GM23338 (cell line): ENCODE results near the gene TNFRSF1A. TPM values are rescaled to one million over a fixed set of nuclear protein-coding genes. Genes with fewer than 3 reads are reported as not detected.

ENCODE experiments used
- ATAC-seq: fragments of 200-7000 bp; cut with Tn5 transposase; 3 replicates; pipeline ENCODE4 v1.9.1; 2020
- DNase-seq: peaks from one replicate; pipeline ENCODE4 v3.0.0-alpha.2; 2015; ENCODE audit warnings: low spot score
- H2AFZ ChIP-seq: fragments of 200-600 bp; sonication (generic); 2 replicates; pipeline ENCODE4 v1.8.0; 2016; ENCODE audit warnings: antibody characterized with exemption, mild to moderate bottlenecking, moderate library complexity
- H3F3A ChIP-seq: fragments of 200-600 bp; sonication (generic); replicated peaks from 2 replicates; pipeline ENCODE4 v1.8.0; 2017; ENCODE audit warnings: antibody characterized with exemption, mixed run types, low read depth
- H3K27ac ChIP-seq: fragments of 200-600 bp; sonication (generic); 2 replicates; pipeline ENCODE4 v1.6.1; 2016; ENCODE audit warnings: low read depth
- H3K27me3 ChIP-seq: fragments of 200-600 bp; sonication (generic); 2 replicates; pipeline ENCODE4 v1.8.0; 2016; ENCODE audit warnings: mild to moderate bottlenecking, mixed run types, moderate library complexity; ENCODE audit not compliant: insufficient read depth
- H3K36me3 ChIP-seq: fragments of 200-600 bp; sonication (generic); 2 replicates; pipeline ENCODE4 v1.8.0; 2016; ENCODE audit warnings: mild to moderate bottlenecking; ENCODE audit not compliant: insufficient read depth
- H3K4me1 ChIP-seq: fragments of 200-600 bp; sonication (generic); 2 replicates; pipeline ENCODE4 v1.8.0; 2016; ENCODE audit warnings: mild to moderate bottlenecking, moderate library complexity; ENCODE audit not compliant: insufficient read depth
- H3K4me2 ChIP-seq: fragments of 200-600 bp; sonication (generic); 2 replicates; pipeline ENCODE4 v1.7.1; 2017; ENCODE audit warnings: mixed run types
- H3K4me3 ChIP-seq: fragments of 200-600 bp; sonication (generic); 2 replicates; pipeline ENCODE4 v1.6.1; 2016; ENCODE audit warnings: mixed run types
- H3K79me2 ChIP-seq: fragments of 200-600 bp; sonication (generic); replicated peaks from 2 replicates; pipeline ENCODE4 v1.8.0; 2017; ENCODE audit warnings: mild to moderate bottlenecking; ENCODE audit not compliant: insufficient read depth
- H3K9me2 ChIP-seq: fragments of 200-600 bp; sonication (generic); 2 replicates; pipeline ENCODE4 v1.8.0; 2017; ENCODE audit not compliant: insufficient read depth
- H4K20me1 ChIP-seq: fragments of 200-600 bp; sonication (generic); replicated peaks from 2 replicates; pipeline ENCODE4 v1.8.0; 2017; ENCODE audit warnings: mild to moderate bottlenecking; ENCODE audit not compliant: insufficient read depth
- H3K27ac Mint-ChIP-seq: 2 replicates; pipeline ENCODE4 v1.8.0; 2020; ENCODE audit warnings: inconsistent platforms, mild to moderate bottlenecking, moderate library complexity, mixed read lengths
- H3K27me3 Mint-ChIP-seq: 3 replicates; pipeline ENCODE4 v1.8.0; 2022; ENCODE audit warnings: low read depth, mild to moderate bottlenecking, moderate library complexity, mixed read lengths, inconsistent platforms; ENCODE audit not compliant: insufficient read depth, poor library complexity
- H3K36me3 Mint-ChIP-seq: 3 replicates; pipeline ENCODE4 v1.8.0; 2021; ENCODE audit warnings: low read depth, mild to moderate bottlenecking, inconsistent platforms, moderate library complexity, mixed read lengths
- H3K4me1 Mint-ChIP-seq: 3 replicates; pipeline ENCODE4 v1.8.0; 2020; ENCODE audit warnings: mild to moderate bottlenecking, inconsistent platforms, mixed read lengths
- H3K4me3 Mint-ChIP-seq: 3 replicates; pipeline ENCODE4 v1.8.0; 2021; ENCODE audit warnings: moderate library complexity, mild to moderate bottlenecking, inconsistent platforms, mixed read lengths
- H3K9me3 Mint-ChIP-seq: 3 replicates; pipeline ENCODE4 v1.8.0; 2020; ENCODE audit warnings: moderate library complexity, mild to moderate bottlenecking, inconsistent platforms, mixed read lengths
- CREB1 ChIP-seq: fragments of 250-450 bp; sonication (Bioruptor Pico); IDR thresholded peaks from 2 replicates; pipeline ENCODE4 v1.5.0; 2020; ENCODE audit warnings: low read depth, mild to moderate bottlenecking, moderate library complexity
- CTCF ChIP-seq, 2 experiments: fragments of 200-600 bp in 1 of 2; sonication (generic) in 1 of 2; conservative IDR thresholded peaks; 2 replicates each; pipeline versions ENCODE4 v1.5.1 to v1.6.1; 2016 to 2017; ENCODE audit warnings: antibody characterized with exemption in 2 of 2, low read depth in 2 of 2, mild to moderate bottlenecking in 2 of 2, moderate library complexity in 1 of 2
- ETS1 ChIP-seq: IDR thresholded peaks from 2 replicates; pipeline ENCODE4 v1.6.1; 2016; ENCODE audit warnings: antibody characterized with exemption
- EZH2 ChIP-seq: fragments of 200-600 bp; sonication (generic); IDR thresholded peaks from one replicate; pipeline ENCODE4 v1.8.0; 2017; ENCODE audit warnings: antibody characterized with exemption, mild to moderate bottlenecking, low read depth; ENCODE audit not compliant: unreplicated experiment
- NANOG ChIP-seq: IDR thresholded peaks from 2 replicates; pipeline ENCODE4 v1.6.1; 2016; ENCODE audit warnings: antibody characterized with exemption, borderline replicate concordance
- POLR2AphosphoS5 ChIP-seq: IDR thresholded peaks from 2 replicates; pipeline ENCODE4 v1.6.1; 2016; ENCODE audit warnings: antibody characterized with exemption, low read depth
- REST ChIP-seq: IDR thresholded peaks from one replicate; pipeline ENCODE4 v1.6.1; 2018; ENCODE audit warnings: antibody characterized with exemption; ENCODE audit not compliant: unreplicated experiment
- STAT1 ChIP-seq: IDR thresholded peaks from one replicate; pipeline ENCODE4 v1.6.1; 2016; ENCODE audit warnings: antibody characterized with exemption; ENCODE audit not compliant: unreplicated experiment
- ZNF114 ChIP-seq: fragments of 250-450 bp; sonication (Bioruptor Pico); IDR thresholded peaks from 2 replicates; pipeline ENCODE4 v1.5.0; 2020; ENCODE audit warnings: mild to moderate bottlenecking, moderate library complexity
- polyA plus RNA-seq: library from polyadenylated mRNA; unstranded; fragments of >200 nt; fragmentation: Nextera tagmentation; extraction: Ambion mirVana; gene quantifications from 2 replicates; pipeline ENCODE4 v1.2.1, GENCODE V29; 2016
- total RNA-seq: library from RNA; depleted of rRNA; stranded (reverse); fragments of >200 nt; shearing (Covaris generic); gene quantifications from 2 replicates; pipeline ENCODE4 v1.2.3, GENCODE V29; 2014
- TF ChIP-seq, protein P1 (sequence below): fragments of 250-450 bp; sonication (Bioruptor Pico); IDR thresholded peaks from 2 replicates; pipeline ENCODE4 v1.5.0; 2020; ENCODE audit warnings: mild to moderate bottlenecking, moderate library complexity

The TNFRSF1A gene
- total and polyA plus RNA-seq, 2 experiments from 2014 or later, result 24.3 to 43.4 TPM

- Histone ChIP-seq H3K9me2 (no peaks in the 10 kb centered on the region), H3K4me1 (peaks cover 59% of the 10 kb centered on the region), H3F3A (peaks cover 21% of the 10 kb centered on the region), H3K4me3 (peak within 1 kb of the TSS; percentile 67), H2AFZ (no peak within 1 kb of the TSS), H4K20me1 (no peaks in the 10 kb centered on the region), H3K27ac (peak within 1 kb of the TSS; percentile 98), H3K36me3 (no peaks in the 10 kb centered on the region), H3K4me2 (peak within 1 kb of the TSS; percentile 92), H3K27me3 (no peaks in the 10 kb centered on the region), H3K79me2 (peaks cover 42% of the 10 kb centered on the region)
- peak within 1 kb of the TSS; percentile 98 for H3K27ac Mint-ChIP-seq
- no peaks in the 10 kb centered on the region for H3K9me3 Mint-ChIP-seq
- TF ChIP-seq ZNF114 (CRISPR knock-in tag) (no peak), ETS1 (peak; percentile 38; the same call in 1 of the 2 replicates), STAT1 (no peak), POLR2AphosphoS5 (peak; percentile 77), REST (no peak), EZH2 (no peak), CTCF (conservative IDR thresholded peaks at IDR 0.05; ENCODE audit: low read depth in 2 of 2) (0 out of 4 replicates have a peak, but pooled peaks of 1 of the 2 experiments have one; percentile 0), NANOG (peak; percentile 57; the same call in 1 of the 2 replicates), CREB1 (CRISPR knock-in tag) (peak; percentile 46; the same call in 1 of the 2 replicates)
- TF ChIP-seq, protein P1, sequence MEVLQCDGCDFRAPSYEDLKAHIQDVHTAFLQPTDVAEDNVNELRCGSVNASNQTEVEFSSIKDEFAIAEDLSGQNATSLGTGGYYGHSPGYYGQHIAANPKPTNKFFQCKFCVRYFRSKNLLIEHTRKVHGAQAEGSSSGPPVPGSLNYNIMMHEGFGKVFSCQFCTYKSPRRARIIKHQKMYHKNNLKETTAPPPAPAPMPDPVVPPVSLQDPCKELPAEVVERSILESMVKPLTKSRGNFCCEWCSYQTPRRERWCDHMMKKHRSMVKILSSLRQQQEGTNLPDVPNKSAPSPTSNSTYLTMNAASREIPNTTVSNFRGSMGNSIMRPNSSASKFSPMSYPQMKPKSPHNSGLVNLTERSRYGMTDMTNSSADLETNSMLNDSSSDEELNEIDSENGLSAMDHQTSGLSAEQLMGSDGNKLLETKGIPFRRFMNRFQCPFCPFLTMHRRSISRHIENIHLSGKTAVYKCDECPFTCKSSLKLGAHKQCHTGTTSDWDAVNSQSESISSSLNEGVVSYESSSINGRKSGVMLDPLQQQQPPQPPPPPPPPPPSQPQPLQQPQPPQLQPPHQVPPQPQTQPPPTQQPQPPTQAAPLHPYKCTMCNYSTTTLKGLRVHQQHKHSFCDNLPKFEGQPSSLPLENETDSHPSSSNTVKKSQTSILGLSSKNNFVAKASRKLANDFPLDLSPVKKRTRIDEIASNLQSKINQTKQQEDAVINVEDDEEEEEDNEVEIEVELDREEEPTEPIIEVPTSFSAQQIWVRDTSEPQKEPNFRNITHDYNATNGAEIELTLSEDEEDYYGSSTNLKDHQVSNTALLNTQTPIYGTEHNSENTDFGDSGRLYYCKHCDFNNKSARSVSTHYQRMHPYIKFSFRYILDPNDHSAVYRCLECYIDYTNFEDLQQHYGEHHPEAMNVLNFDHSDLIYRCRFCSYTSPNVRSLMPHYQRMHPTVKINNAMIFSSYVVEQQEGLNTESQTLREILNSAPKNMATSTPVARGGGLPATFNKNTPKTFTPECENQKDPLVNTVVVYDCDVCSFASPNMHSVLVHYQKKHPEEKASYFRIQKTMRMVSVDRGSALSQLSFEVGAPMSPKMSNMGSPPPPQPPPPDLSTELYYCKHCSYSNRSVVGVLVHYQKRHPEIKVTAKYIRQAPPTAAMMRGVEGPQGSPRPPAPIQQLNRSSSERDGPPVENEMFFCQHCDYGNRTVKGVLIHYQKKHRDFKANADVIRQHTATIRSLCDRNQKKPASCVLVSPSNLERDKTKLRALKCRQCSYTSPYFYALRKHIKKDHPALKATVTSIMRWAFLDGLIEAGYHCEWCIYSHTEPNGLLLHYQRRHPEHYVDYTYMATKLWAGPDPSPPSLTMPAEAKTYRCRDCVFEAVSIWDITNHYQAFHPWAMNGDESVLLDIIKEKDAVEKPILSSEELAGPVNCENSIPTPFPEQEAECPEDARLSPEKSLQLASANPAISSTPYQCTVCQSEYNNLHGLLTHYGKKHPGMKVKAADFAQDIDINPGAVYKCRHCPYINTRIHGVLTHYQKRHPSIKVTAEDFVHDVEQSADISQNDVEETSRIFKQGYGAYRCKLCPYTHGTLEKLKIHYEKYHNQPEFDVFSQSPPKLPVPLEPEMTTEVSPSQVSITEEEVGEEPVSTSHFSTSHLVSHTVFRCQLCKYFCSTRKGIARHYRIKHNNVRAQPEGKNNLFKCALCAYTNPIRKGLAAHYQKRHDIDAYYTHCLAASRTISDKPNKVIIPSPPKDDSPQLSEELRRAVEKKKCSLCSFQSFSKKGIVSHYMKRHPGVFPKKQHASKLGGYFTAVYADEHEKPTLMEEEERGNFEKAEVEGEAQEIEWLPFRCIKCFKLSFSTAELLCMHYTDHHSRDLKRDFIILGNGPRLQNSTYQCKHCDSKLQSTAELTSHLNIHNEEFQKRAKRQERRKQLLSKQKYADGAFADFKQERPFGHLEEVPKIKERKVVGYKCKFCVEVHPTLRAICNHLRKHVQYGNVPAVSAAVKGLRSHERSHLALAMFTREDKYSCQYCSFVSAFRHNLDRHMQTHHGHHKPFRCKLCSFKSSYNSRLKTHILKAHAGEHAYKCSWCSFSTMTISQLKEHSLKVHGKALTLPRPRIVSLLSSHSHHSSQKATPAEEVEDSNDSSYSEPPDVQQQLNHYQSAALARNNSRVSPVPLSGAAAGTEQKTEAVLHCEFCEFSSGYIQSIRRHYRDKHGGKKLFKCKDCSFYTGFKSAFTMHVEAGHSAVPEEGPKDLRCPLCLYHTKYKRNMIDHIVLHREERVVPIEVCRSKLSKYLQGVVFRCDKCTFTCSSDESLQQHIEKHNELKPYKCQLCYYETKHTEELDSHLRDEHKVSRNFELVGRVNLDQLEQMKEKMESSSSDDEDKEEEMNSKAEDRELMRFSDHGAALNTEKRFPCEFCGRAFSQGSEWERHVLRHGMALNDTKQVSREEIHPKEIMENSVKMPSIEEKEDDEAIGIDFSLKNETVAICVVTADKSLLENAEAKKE (CRISPR knock-in tag), result no peak
- ATAC-seq, result peak; percentile 47
- peaks cover 73% of the 10 kb centered on the region for H3K4me1 Mint-ChIP-seq
- DNase-seq, result peak; percentile 97
- peak within 1 kb of the TSS; percentile 97 for H3K4me3 Mint-ChIP-seq
- peaks cover 26% of the 10 kb centered on the region for H3K27me3 Mint-ChIP-seq
- peaks cover 18% of the 10 kb centered on the region; the same call in 2 of the 3 replicates for H3K36me3 Mint-ChIP-seq
Measured at GRCh38 chr12:6375269-6376078, 33.6 kb upstream of the TNFRSF1A start, which contains the start of gene SCNN1A. Gene SCNN1A (minus strand): TSS chr12:6375563. CDS start chr12:6374783, 780 bp downstream.
